GM18861 (cell line): ENCODE measurements around the gene CORO1A.
"Not testable (repeated sequence)": the region's sequence is repeated elsewhere in the genome, so short reads cannot be mapped to it uniquely, and the experiment has no call there.

Experiments used
- ATAC-seq: cut with Tn5 transposase; IDR thresholded peaks from one replicate; pipeline ENCODE4 v1.9.1; 2021; ENCODE audit not compliant: unreplicated experiment

Gene CORO1A

GRCh38 chr16:30199608-30200343 lies 16.4 kb downstream of the CORO1A start:
- not testable (repeated sequence) for ATAC-seq

DNA sequence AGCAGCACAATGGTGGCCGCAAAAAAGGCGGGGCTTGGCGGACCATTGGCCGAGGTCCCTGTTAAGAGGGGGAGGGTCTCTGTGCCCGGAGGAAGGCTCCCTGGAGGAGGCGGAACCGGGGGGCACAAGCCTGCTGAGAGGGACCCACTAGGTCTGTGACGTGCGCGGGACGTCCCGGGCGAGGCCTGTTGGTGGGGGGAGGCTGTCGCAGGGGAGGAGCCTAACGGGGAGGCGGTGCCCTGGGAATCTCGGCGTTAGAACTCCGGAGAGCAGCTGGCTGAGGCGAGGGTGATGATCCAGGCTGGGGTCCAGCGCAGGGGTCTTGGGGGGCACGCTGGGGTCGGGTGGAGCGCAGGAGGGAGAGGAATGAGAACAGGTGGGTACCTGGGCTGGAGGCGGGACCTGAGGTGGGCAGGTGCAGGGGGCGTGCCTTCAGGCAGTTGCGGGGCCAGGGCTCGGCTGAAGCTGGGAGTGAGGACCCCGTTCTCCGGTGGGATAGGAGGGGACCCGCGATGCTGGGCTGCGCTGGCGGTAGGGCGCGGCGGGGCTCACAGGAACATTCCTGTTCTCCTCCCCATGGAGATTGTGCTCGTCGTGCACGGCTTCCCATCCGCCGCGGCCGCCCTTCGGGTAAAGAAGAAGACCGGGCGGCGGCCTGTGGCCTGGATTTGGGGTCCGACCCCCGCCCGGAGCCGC lies 22.3 kb downstream of the CORO1A start:
- ATAC-seq = not testable (repeated sequence)

DNA sequence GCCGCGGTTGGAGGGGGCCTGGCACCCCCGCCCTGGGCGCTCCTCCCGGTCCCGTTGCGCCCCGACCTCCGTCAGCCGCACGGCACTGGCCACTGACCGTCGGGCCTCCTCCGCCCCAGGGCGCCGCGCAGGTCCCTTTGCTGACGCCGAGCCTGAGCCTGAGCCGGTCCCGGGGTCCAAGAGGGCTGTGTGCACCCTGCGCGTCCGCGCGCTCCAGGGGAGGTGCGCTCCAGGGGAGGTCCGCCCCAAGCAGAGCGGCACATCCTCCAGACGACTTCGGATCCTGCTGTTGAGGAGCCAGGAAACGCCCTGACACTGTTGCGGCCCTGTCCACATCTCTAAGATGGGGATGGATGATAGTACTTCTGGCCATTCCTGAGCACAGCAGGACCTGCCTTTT lies 22.9 kb downstream of the CORO1A start:
- ATAC-seq = not testable (repeated sequence)

- ATAC-seq = not testable (repeated sequence)
Observed at GRCh38 chr16:30207063-30207704, 23.8 kb downstream of the CORO1A start.

- not testable (repeated sequence) for ATAC-seq
Observed at GRCh38 chr16:30209032-30209431, 25.6 kb downstream of the CORO1A start.

DNA sequence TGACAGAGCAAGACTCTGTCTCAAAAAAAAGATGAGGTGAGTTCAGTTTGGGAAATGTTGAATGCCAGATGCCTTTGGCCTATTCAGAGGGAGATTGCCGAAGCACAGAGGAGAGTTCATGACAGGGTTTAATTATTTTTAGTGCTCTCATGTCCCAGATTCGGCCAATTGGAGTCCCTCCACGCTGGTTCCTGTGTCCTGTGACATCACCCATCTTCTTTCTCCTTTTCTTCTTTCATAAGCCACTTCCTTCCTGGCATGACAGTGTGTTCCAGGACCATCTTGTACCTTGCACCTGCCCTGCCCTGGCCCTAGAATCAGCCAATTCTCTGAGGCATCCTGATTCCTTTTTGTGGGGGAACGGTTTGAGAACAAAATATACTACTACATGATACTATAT lies 28.0 kb downstream of the CORO1A start:
- ATAC-seq = not testable (repeated sequence)

- ATAC-seq = not testable (repeated sequence)
Observed at GRCh38 chr16:30217082-30217481, 33.7 kb downstream of the CORO1A start.
